HG02943 (cell line): ENCODE data around the gene FBXW4.

Experiments
- ATAC-seq: cut with Tn5 transposase; IDR thresholded peaks from one replicate; pipeline ENCODE4 v1.9.1; 2021; ENCODE audit warnings: mild to moderate bottlenecking, low read depth, moderate library complexity; ENCODE audit not compliant: unreplicated experiment

The FBXW4 gene

GRCh38 chr10:101619983-101620382 is 75.0 kb downstream of the FBXW4 start:
- ATAC-seq = no peak

GRCh38 chr10:101618871-101619270 is 76.1 kb downstream of the FBXW4 start:
- ATAC-seq = no peak

GRCh38 chr10:101617824-101618568 is 77.0 kb downstream of the FBXW4 start:
- ATAC-seq = no peak

GRCh38 chr10:101617102-101617823 is 77.7 kb downstream of the FBXW4 start:
- no peak for ATAC-seq

GRCh38 chr10:101616415-101617101 is 78.4 kb downstream of the FBXW4 start:
- no peak for ATAC-seq

GRCh38 chr10:101615525-101616116 is 79.3 kb downstream of the FBXW4 start:
- ATAC-seq = no peak

GRCh38 chr10:101614663-101615524 is 80.1 kb downstream of the FBXW4 start:
- no peak for ATAC-seq

- ATAC-seq = no peak
Measured at GRCh38 chr10:101613646-101614045, 81.3 kb downstream of the FBXW4 start.

GRCh38 chr10:101612872-101613271 is 82.1 kb downstream of the FBXW4 start:
- ATAC-seq = no peak

- ATAC-seq = no peak
Measured at GRCh38 chr10:101612086-101612485, 82.9 kb downstream of the FBXW4 start.

GRCh38 chr10:101611096-101611905 is 83.7 kb downstream of the FBXW4 start:
- no peak for ATAC-seq

- no peak for ATAC-seq
Measured at GRCh38 chr10:101609481-101609880, 85.5 kb downstream of the FBXW4 start.

GRCh38 chr10:101607124-101607523 is 87.8 kb downstream of the FBXW4 start:
- no peak for ATAC-seq

- ATAC-seq = no peak
Measured at GRCh38 chr10:101602761-101603398, 92.1 kb downstream of the FBXW4 start.

- no peak for ATAC-seq
Measured at GRCh38 chr10:101601541-101601940, 93.4 kb downstream of the FBXW4 start.

- ATAC-seq = no peak
Measured at GRCh38 chr10:101597091-101597900, 97.7 kb downstream of the FBXW4 start.

- no peak for ATAC-seq
Measured at GRCh38 chr10:101595591-101596433, 99.2 kb downstream of the FBXW4 start.
